Progenitor cell of endocrine pancreas (in vitro differentiated cells): ENCODE measurements around the gene BCL2. TPM values are rescaled to one million over a fixed set of nuclear protein-coding genes. Genes with fewer than 3 reads are reported as not detected.
A peak's percentile ranks its signal among the peaks of the same experiment; 100 is the strongest.

Source experiments
- DNase-seq: peaks from one replicate; pipeline ENCODE4 v3.0.0; 2021; ENCODE audit warnings: low spot score; ENCODE audit not compliant: unreplicated experiment
- H3K27ac Mint-ChIP-seq: 2 replicates; pipeline ENCODE4 v1.8.0; 2021; ENCODE audit warnings: mild to moderate bottlenecking, moderate library complexity, mixed read lengths
- H3K27me3 Mint-ChIP-seq: 2 replicates; pipeline ENCODE4 v1.8.0; 2021; ENCODE audit warnings: mixed read lengths
- H3K36me3 Mint-ChIP-seq: 2 replicates; pipeline ENCODE4 v1.8.0; 2022; ENCODE audit warnings: mixed read lengths; ENCODE audit not compliant: insufficient read depth
- H3K4me1 Mint-ChIP-seq: 2 replicates; pipeline ENCODE4 v1.8.0; 2021; ENCODE audit warnings: low read depth, mixed read lengths
- H3K4me3 Mint-ChIP-seq: 2 replicates; pipeline ENCODE4 v1.8.0; 2021; ENCODE audit warnings: low read depth, mild to moderate bottlenecking, moderate library complexity, mixed read lengths
- H3K9me3 Mint-ChIP-seq: 2 replicates; pipeline ENCODE4 v1.8.0; 2021; ENCODE audit warnings: low read depth, mixed read lengths
- long read RNA-seq: library from polyadenylated mRNA; unstranded; transcript quantifications from one replicate; pipeline ENCODE4 v2.0.0, GENCODE V29; 2020
- total RNA-seq: library from RNA; stranded (reverse); gene quantifications from 2 replicates; pipeline ENCODE4 v1.2.1, GENCODE V29; 2021
- TF ChIP-seq, protein P1 (sequence below): fragments of 200-600 bp; sonication (generic); IDR thresholded peaks from one replicate; pipeline ENCODE4 v1.5.0; 2021; ENCODE audit warnings: antibody characterized with exemption, mild to moderate bottlenecking; ENCODE audit not compliant: unreplicated experiment

Gene BCL2
- total RNA-seq, result 3.8 and 4.1 TPM in 2 replicates
- long read RNA-seq, full-length matches to known transcripts, result 2 of 2 reads
- long read RNA-seq, partial matches to known transcripts, result 0 of 2 reads
- long read RNA-seq, other reads (novel, unspliced or antisense), result 0 of 2 reads

DNA sequence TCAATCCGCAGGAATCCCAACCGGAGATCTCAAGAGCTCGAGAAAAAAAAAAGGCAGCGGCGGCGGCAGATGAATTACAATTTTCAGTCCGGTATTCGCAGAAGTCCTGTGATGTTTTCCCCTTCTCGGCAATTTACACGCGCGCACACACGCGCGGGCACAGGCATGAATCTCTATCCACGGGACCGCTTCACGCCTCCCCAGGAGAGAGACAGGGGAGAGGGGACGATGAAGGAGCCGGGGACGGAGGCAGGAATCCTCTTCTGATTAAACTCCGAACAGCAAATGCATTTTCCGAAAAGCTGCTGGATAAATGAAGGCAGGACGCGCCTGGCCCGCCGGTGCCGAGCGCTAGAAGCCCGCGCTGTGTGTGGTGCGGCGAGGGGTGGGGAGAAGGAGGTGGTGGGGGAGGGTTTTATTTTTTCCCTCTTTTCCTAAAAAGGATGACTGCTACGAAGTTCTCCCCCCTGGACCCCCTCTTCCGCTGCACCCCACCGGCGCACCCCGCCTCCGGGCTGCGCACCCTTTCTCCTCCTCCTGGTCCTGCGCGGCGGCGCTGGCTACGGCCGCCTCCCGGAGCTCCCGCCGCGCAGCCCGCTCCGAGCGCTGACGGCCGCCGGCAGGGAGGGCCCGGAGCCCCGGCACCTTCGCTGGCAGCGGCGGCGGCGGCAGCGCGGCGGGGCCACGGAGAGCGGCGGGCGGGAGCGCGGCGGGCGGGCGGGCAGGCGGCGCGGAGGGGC, at the start of gene BCL2:
TSS of gene BCL2 (minus strand) at position 387 of the 740 bp plus-strand sequence.
- H3K4me3 Mint-ChIP-seq, result peak within 1 kb of the TSS; percentile 90
- H3K4me1 Mint-ChIP-seq, result peaks cover 18% of the 10 kb centered on the region
- H3K27ac Mint-ChIP-seq, result peak within 1 kb of the TSS; percentile 97

DNA sequence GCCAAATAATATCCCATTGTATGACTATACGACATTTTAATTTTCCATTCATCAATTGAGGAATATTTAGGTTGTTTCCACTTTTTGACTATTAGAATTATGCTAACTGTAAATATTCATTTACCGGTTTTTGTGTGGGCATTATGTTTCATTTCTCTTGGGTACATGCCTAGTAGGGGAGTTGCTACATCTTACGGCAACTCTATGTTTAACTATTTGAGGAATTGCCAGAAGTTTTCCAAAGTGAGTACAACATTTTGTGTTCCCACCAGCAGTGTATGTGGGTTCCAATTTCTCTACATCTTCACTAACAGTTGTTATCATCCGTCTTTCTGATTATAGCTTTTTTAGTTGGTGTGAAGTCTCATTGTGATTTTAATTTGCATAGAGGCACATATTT, 49.0 kb upstream of the BCL2 start:
- Mint-ChIP-seq H3K36me3 (peaks cover 6% of the 10 kb centered on the region), H3K9me3 (peaks cover 15% of the 10 kb centered on the region), H3K27me3 (no peaks in the 10 kb centered on the region), H3K4me1 (peaks cover 7% of the 10 kb centered on the region), H3K27ac (no peak overlapping the region), H3K4me3 (peak overlapping the region; percentile 94)
- TF ChIP-seq, protein P1, sequence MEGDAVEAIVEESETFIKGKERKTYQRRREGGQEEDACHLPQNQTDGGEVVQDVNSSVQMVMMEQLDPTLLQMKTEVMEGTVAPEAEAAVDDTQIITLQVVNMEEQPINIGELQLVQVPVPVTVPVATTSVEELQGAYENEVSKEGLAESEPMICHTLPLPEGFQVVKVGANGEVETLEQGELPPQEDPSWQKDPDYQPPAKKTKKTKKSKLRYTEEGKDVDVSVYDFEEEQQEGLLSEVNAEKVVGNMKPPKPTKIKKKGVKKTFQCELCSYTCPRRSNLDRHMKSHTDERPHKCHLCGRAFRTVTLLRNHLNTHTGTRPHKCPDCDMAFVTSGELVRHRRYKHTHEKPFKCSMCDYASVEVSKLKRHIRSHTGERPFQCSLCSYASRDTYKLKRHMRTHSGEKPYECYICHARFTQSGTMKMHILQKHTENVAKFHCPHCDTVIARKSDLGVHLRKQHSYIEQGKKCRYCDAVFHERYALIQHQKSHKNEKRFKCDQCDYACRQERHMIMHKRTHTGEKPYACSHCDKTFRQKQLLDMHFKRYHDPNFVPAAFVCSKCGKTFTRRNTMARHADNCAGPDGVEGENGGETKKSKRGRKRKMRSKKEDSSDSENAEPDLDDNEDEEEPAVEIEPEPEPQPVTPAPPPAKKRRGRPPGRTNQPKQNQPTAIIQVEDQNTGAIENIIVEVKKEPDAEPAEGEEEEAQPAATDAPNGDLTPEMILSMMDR, result no peak
- no peak for DNase-seq

More for the DNA sequence above, at the start of gene BCL2:
- TF ChIP-seq, protein P1, result no peak
- H3K36me3 Mint-ChIP-seq, result no peaks in the 10 kb centered on the region
- H3K27me3 Mint-ChIP-seq, result peaks cover 33% of the 10 kb centered on the region
- H3K9me3 Mint-ChIP-seq, result no peaks in the 10 kb centered on the region
- DNase-seq, result no peak

DNA sequence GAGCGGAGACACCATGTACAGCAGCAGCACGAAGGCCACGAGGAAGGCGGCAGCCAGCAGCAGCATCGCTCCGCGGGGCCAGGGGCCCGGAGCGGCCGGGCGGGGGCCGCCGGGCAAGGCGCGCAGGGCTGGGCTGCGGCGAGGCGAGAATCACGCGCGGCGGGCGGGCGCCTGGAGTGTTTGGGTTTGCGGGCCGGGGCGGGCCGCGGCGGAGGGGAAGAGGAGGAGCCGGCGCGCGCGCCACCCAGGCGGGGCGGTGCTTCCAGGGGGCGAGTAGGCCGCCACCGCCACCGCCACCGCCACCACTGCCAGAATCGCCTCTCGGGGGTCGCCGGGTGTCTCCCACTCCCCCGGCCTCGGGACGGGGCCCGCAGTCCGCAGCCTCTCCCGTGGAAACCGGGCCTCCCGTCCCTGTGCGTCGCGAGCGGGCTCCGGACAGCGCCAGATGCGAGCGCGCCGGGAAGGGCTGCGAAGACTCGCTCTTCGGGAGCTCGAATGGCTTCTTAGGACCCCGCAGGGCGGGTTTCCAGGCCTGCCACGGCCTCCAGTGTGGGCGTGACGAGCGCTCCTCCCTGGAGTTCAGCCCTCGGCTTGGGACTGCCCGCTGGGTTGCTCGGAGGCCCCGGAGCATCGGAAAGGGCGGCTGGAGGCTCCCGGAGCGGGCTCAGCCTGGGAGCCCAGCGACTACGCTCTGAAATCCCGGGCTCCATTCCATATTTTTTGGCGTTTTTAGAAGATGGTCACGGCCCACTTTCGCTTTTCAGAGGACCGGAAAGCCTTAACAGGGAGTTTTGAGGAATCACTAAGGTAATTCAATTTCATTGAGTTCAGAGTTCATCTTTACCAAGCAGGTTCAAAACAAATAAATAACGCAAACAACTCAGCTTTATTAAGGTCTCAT, 47.7 kb upstream of the BCL2 start, which contains the start of gene KDSR:
TSS of gene KDSR (minus strand) at position 154 of the 901 bp plus-strand sequence. CDS start at position 66, 88 bp downstream.
- Mint-ChIP-seq H3K4me3 (peak within 1 kb of the TSS; percentile 94), H3K4me1 (peaks cover 7% of the 10 kb centered on the region), H3K27ac (peak within 1 kb of the TSS; percentile 89), H3K27me3 (no peaks in the 10 kb centered on the region), H3K36me3 (peaks cover 11% of the 10 kb centered on the region), H3K9me3 (peaks cover 15% of the 10 kb centered on the region)
- DNase-seq, result peak; percentile 91
- TF ChIP-seq, protein P1, result no peak

DNA sequence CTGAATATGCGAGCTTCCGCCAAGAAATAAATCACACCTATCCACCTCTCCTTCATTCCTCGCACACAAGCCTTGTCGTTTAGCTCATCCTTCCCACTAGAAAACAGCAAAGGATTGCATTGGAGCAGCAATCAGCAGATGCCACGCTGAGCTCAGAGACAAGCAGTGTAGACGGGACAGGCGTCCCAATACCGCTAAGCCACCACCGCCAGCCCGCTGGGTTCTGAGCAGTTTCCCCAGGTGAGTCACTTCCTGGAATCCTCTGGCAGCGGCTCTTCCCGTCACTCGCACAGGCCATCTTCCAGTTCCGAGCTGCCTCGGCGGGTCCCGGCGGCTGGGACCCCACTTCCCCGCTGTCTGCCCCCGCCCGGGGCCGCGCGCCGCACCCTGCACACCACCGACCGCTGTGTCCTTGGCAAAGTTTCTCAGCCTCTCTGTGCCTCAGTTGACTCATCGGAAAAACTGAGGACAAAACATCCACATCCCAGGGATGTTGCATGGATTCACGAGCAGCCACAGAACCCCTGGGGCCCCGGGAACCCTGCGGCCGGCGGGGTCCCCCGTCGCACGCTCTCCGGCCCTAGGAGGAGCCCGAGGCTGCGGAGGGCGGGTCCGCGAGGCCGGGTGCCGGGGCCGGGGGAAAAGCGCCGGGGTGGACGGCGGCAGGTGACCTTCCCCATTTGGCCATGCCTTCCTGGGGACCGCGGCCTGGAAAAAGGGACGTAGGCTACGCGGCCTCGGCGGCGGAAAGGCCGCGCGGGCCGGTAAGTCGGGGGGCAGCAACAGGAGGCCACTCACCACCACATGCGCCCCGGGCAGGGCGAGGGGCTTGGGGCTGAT, 46.9 kb upstream of the BCL2 start:
- peak; percentile 20 for DNase-seq
- H3K9me3 Mint-ChIP-seq, result peaks cover 15% of the 10 kb centered on the region
- H3K36me3 Mint-ChIP-seq, result peaks cover 15% of the 10 kb centered on the region
- peak overlapping the region; percentile 89 for H3K27ac Mint-ChIP-seq
- H3K4me1 Mint-ChIP-seq, result peaks cover 7% of the 10 kb centered on the region
- no peaks in the 10 kb centered on the region for H3K27me3 Mint-ChIP-seq
- H3K4me3 Mint-ChIP-seq, result peak overlapping the region; percentile 94
- TF ChIP-seq, protein P1, result no peak
